PC-9 (cell line): Measurements from ENCODE around the gene DYNC2H1. TPM values are rescaled to one million over a fixed set of nuclear protein-coding genes. Genes with fewer than 3 reads are reported as not detected.

ENCODE experiments used
- BruUV-seq: library from RNA; stranded (reverse); fragments of 400-500 nt; replicated peaks from 2 replicates; lab custom pipeline; 2021; lab: Mats Ljungman, UMichigan
- CTCF ChIA-PET: fragments of 300-600 bp; sonication (Branson Sonifier 250); formaldehyde crosslinking; loops from one replicate; lab custom pipeline; 2022; ENCODE audit warnings: antibody characterized with exemption; lab: Charles Lee
- POLR2A ChIA-PET: fragments of 300-600 bp; sonication (Branson Sonifier 250); formaldehyde crosslinking; loops from one replicate; lab custom pipeline; 2022; ENCODE audit warnings: antibody characterized with exemption; ENCODE audit not compliant: unreplicated experiment; lab: Charles Lee
- DNase-seq, 2 experiments: peaks; one replicate each; pipeline versions ENCODE4 v3.0.0 to v3.0.0-alpha.2; 2015 to 2022; ENCODE audit warnings: mixed read lengths in 1 of 2
- H2AFZ ChIP-seq: fragments of 200-600 bp; sonication (generic); 2 replicates; pipeline ENCODE4 v1.8.1; 2017; ENCODE audit warnings: antibody characterized with exemption
- H3F3A ChIP-seq: fragments of 200-600 bp; sonication (generic); 2 replicates; pipeline ENCODE4 v1.8.1; 2017; ENCODE audit warnings: antibody characterized with exemption, mild to moderate bottlenecking, low read depth; ENCODE audit not compliant: insufficient read depth
- H3K27ac ChIP-seq: fragments of 200-600 bp; sonication (generic); 2 replicates; pipeline ENCODE4 v1.6.1; 2016; ENCODE audit warnings: mixed run types
- H3K27me3 ChIP-seq: fragments of 200-600 bp; sonication (generic); 2 replicates; pipeline ENCODE4 v1.6.1; 2016; ENCODE audit warnings: low read depth, mixed run types; ENCODE audit not compliant: insufficient read depth
- H3K36me3 ChIP-seq: fragments of 200-600 bp; sonication (generic); 2 replicates; pipeline ENCODE4 v1.6.1; 2016; ENCODE audit warnings: low read depth, mixed run types
- H3K4me1 ChIP-seq: fragments of 200-600 bp; sonication (generic); replicated peaks from 2 replicates; pipeline ENCODE4 v1.6.1; 2016; ENCODE audit warnings: mixed run types; ENCODE audit not compliant: insufficient read depth
- H3K4me2 ChIP-seq: fragments of 200-600 bp; sonication (generic); 2 replicates; pipeline ENCODE4 v1.6.1; 2017; ENCODE audit warnings: mixed run types
- H3K4me3 ChIP-seq: fragments of 200-600 bp; sonication (generic); 2 replicates; pipeline ENCODE4 v1.6.1; 2016; ENCODE audit warnings: mixed run types
- H3K79me2 ChIP-seq: fragments of 200-600 bp; sonication (generic); 2 replicates; pipeline ENCODE4 v1.6.1; 2017; ENCODE audit warnings: low read depth, mixed run types
- H3K9me2 ChIP-seq: fragments of 200-600 bp; sonication (generic); 2 replicates; pipeline ENCODE4 v1.8.1; 2017; ENCODE audit warnings: mild to moderate bottlenecking; ENCODE audit not compliant: insufficient read depth
- H3K9me3 ChIP-seq: fragments of 200-600 bp; sonication (generic); 2 replicates; pipeline ENCODE4 v1.8.1; 2016; ENCODE audit warnings: low read depth; ENCODE audit not compliant: insufficient read depth
- H4K20me1 ChIP-seq: fragments of 200-600 bp; sonication (generic); 2 replicates; pipeline ENCODE4 v1.8.1; 2017; ENCODE audit not compliant: insufficient read depth
- EZH2 ChIP-seq: fragments of 200-600 bp; sonication (generic); IDR thresholded peaks from 2 replicates; pipeline ENCODE4 v1.8.0; 2017; ENCODE audit warnings: antibody characterized with exemption, low read depth
- intact Hi-C: fragments of 100-400 bp; cut with micrococcal nuclease; formaldehyde crosslinking; loops from one replicate; pipeline ENCODE4 v1.10.0; 2022; ENCODE audit not compliant: unreplicated experiment
- total RNA-seq: library from RNA; stranded (reverse); gene quantifications from 2 replicates; pipeline ENCODE4 v1.2.3, GENCODE V29; 2021
- TF ChIP-seq, protein P1 (sequence below): fragments of 200-600 bp; sonication (generic); conservative IDR thresholded peaks from 2 replicates; pipeline ENCODE4 v1.6.1; 2017; ENCODE audit warnings: mixed run types, antibody characterized with exemption, mild to moderate bottlenecking, moderate library complexity

The DYNC2H1 gene
- total RNA-seq, 1 experiment from 2014 or later, result 12.2 TPM

GRCh38 chr11:103358251-103358650 lies 249.0 kb downstream of the DYNC2H1 start:
- POLR2A ChIA-PET, result no interaction called here
- no peak for DNase-seq
- TF ChIP-seq, protein P1, sequence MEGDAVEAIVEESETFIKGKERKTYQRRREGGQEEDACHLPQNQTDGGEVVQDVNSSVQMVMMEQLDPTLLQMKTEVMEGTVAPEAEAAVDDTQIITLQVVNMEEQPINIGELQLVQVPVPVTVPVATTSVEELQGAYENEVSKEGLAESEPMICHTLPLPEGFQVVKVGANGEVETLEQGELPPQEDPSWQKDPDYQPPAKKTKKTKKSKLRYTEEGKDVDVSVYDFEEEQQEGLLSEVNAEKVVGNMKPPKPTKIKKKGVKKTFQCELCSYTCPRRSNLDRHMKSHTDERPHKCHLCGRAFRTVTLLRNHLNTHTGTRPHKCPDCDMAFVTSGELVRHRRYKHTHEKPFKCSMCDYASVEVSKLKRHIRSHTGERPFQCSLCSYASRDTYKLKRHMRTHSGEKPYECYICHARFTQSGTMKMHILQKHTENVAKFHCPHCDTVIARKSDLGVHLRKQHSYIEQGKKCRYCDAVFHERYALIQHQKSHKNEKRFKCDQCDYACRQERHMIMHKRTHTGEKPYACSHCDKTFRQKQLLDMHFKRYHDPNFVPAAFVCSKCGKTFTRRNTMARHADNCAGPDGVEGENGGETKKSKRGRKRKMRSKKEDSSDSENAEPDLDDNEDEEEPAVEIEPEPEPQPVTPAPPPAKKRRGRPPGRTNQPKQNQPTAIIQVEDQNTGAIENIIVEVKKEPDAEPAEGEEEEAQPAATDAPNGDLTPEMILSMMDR, result no peak
- TF ChIP-seq EZH2, result no peak

GRCh38 chr11:103359216-103359615 lies 250.0 kb downstream of the DYNC2H1 start:
- no peak overlapping the region for H3K27ac ChIP-seq
- ChIA-PET CTCF (no interaction called here), POLR2A (no interaction called here)
- no TSS peak for BruUV-seq
- H3K27me3 ChIP-seq, result no peaks in the 10 kb centered on the region
- H3K4me2 ChIP-seq, result no peak overlapping the region
- H3K36me3 ChIP-seq, result no peaks in the 10 kb centered on the region
- H3K9me2 ChIP-seq, result 0 out of 2 replicates have a peak, but pooled peaks cover 4% of the 10 kb centered on the region
- no peaks in the 10 kb centered on the region for H3K9me3 ChIP-seq
- no peak for TF ChIP-seq EZH2
- TF ChIP-seq, protein P1, result no peak
- intact Hi-C loops, result no loop called here
- H2AFZ ChIP-seq, result no peak overlapping the region
- no peaks in the 10 kb centered on the region for H4K20me1 ChIP-seq
- H3K4me1 ChIP-seq, result no peaks in the 10 kb centered on the region
- H3F3A ChIP-seq, result no peaks in the 10 kb centered on the region
- no peak overlapping the region for H3K4me3 ChIP-seq
- H3K79me2 ChIP-seq, result no peaks in the 10 kb centered on the region
- no peak for DNase-seq

More at GRCh38 chr11:103358251-103358650, 249.0 kb downstream of the DYNC2H1 start:
- Histone ChIP-seq H3K36me3 (no peaks in the 10 kb centered on the region), H3K27me3 (no peaks in the 10 kb centered on the region), H3K79me2 (no peaks in the 10 kb centered on the region), H3K4me1 (no peaks in the 10 kb centered on the region), H3K9me2 (0 out of 2 replicates have a peak, but pooled peaks cover 4% of the 10 kb centered on the region), H3F3A (no peaks in the 10 kb centered on the region), H3K4me2 (no peak overlapping the region), H4K20me1 (no peaks in the 10 kb centered on the region), H2AFZ (no peak overlapping the region), H3K9me3 (no peaks in the 10 kb centered on the region), H3K27ac (no peak overlapping the region), H3K4me3 (no peak overlapping the region)
- CTCF ChIA-PET, result no interaction called here
- BruUV-seq, result no TSS peak
- intact Hi-C loops, result no loop called here

GRCh38 chr11:103364687-103365086 lies 255.5 kb downstream of the DYNC2H1 start:
- TF ChIP-seq EZH2, result no peak
- TF ChIP-seq, protein P1, result no peak
- intact Hi-C loops, result no loop called here
- Histone ChIP-seq H3K36me3 (no peaks in the 10 kb centered on the region), H4K20me1 (no peaks in the 10 kb centered on the region), H3F3A (no peaks in the 10 kb centered on the region), H3K9me2 (no peaks in the 10 kb centered on the region), H3K27ac (no peak overlapping the region), H2AFZ (no peak overlapping the region), H3K4me2 (no peak overlapping the region), H3K4me3 (no peak overlapping the region), H3K79me2 (no peaks in the 10 kb centered on the region), H3K9me3 (no peaks in the 10 kb centered on the region), H3K27me3 (no peaks in the 10 kb centered on the region), H3K4me1 (no peaks in the 10 kb centered on the region)
- BruUV-seq, result no TSS peak
- DNase-seq, result no peak
- POLR2A ChIA-PET, result no interaction called here
- CTCF ChIA-PET, result no interaction called here
